Nasal cavity respiratory epithelium epithelial cell of viscerocranial mucosa (primary cell): ENCODE measurements around the gene TRAK1. TPM values are rescaled to one million over a fixed set of nuclear protein-coding genes. Genes with fewer than 3 reads are reported as not detected.

ENCODE experiments used
- total RNA-seq: library from RNA; depleted of rRNA; stranded (reverse); fragments of >200 nt; gene quantifications from 2 replicates; pipeline ENCODE4 v1.2.3, GENCODE V29; 2014

Gene TRAK1
- 42.0 and 91.3 TPM in 2 replicates for total RNA-seq

GRCh38 chr3:42090973-42091731 is at the start of gene TRAK1:
Gene TRAK1, plus strand, starts transcription at chr3:42091357. Its CDS starts 113 bp downstream, at chr3:42091470.

GRCh38 chr3:42266085-42266484 is 174.9 kb downstream of the TRAK1 start, which contains the start of gene CCK:
Gene CCK, minus strand, starts transcription at chr3:42266185. Its CDS starts 2,555 bp downstream, at chr3:42263630.

Other genes with a start within 250 kb of the TRAK1 start
- 6.9 and 8.5 TPM in 2 replicates for gene ULK4, start 129.3 kb upstream of the TRAK1 start, total RNA-seq
- gene CCK, start 174.8 kb downstream of the TRAK1 start, total RNA-seq, result 0.50 and 4.8 TPM in 2 replicates